Lung (tissue), 12 donors: ENCODE data around the gene BRF1. TPM values are rescaled to one million over a fixed set of nuclear protein-coding genes. Genes with fewer than 3 reads are reported as not detected.

Experiments used
- ATAC-seq: fragments of 200-7000 bp; cut with Tn5 transposase; one replicate; pipeline ENCODE4 v1.9.1; 2020; ENCODE audit warnings: moderate number of reproducible peaks; ENCODE audit not compliant: insufficient read depth, low FRiP score
- DNase-seq, 3 donors: peaks; one replicate each; pipeline ENCODE4 v3.0.0-alpha.2; 2013 to 2017
- H3K27ac ChIP-seq, 2 donors: one replicate each; pipeline ENCODE4 v1.5.1; 2013; ENCODE audit warnings: mild to moderate bottlenecking in 2 of 2, moderate library complexity in 2 of 2, control low read depth in 1 of 2, inconsistent platforms in 1 of 2, low read depth in 1 of 2, low read length in 1 of 2
- H3K27me3 ChIP-seq, 3 donors: one replicate each; pipeline ENCODE4 v1.5.1; 2013; ENCODE audit warnings: low read length in 2 of 3; ENCODE audit not compliant: control insufficient read depth in 3 of 3, insufficient read depth in 3 of 3
- H3K36me3 ChIP-seq, 4 donors: one replicate each; pipeline ENCODE4 v1.5.1; 2013; ENCODE audit warnings: low read length in 4 of 4, mild to moderate bottlenecking in 1 of 4, moderate library complexity in 1 of 4; ENCODE audit not compliant: control insufficient read depth in 4 of 4, insufficient read depth in 4 of 4
- H3K4me1 ChIP-seq, 5 donors: one replicate each; pipeline ENCODE4 v1.5.1; 2013; ENCODE audit warnings: low read length in 5 of 5, mild to moderate bottlenecking in 2 of 5, moderate library complexity in 1 of 5; ENCODE audit not compliant: control insufficient read depth in 5 of 5, insufficient read depth in 5 of 5
- H3K4me3 ChIP-seq: one replicate; pipeline ENCODE4 v1.5.1; 2013; ENCODE audit warnings: mild to moderate bottlenecking, control low read depth, moderate library complexity
- H3K9ac ChIP-seq, 2 donors: one replicate each; pipeline ENCODE4 v1.5.1; 2013; ENCODE audit warnings: low read length in 2 of 2, control low read depth in 1 of 2; ENCODE audit not compliant: insufficient read depth in 1 of 2
- H3K9me3 ChIP-seq, 4 donors: one replicate each; pipeline ENCODE4 v1.5.1; 2013; ENCODE audit warnings: low read length in 3 of 4, mild to moderate bottlenecking in 1 of 4, moderate library complexity in 1 of 4; ENCODE audit not compliant: control insufficient read depth in 4 of 4, insufficient read depth in 3 of 4
- WGBS, 2 donors: extraction: QIAGEN DNeasy Blood & Tissue Kit; methylation state at CpG; one replicate each; pipeline ENCODE4 v1.1.7; 2013; 5-methylcytosine and 5-hydroxymethylcytosine counted together
- polyA plus RNA-seq, 2 donors: library from polyadenylated mRNA; stranded (reverse); fragments of 200-250 nt; gene quantifications; one replicate each; pipeline ENCODE4 v1.2.1, GENCODE V29; 2013
- total RNA-seq, 2 donors: library from RNA; depleted of rRNA in 1 of 2; stranded (reverse); fragments of >200 nt in 1 of 2; gene quantifications; one replicate each; pipeline ENCODE4 v1.2.1, GENCODE V29; 2014 to 2021
- TF ChIP-seq, protein P1 (sequence below): IDR thresholded peaks from 2 replicates; pipeline ENCODE4 v1.5.1; 2012; ENCODE audit warnings: mild to moderate bottlenecking; ENCODE audit errors: control extremely low read depth, extremely low read depth
- donor health status: control.
- donor health status: control.
- donor health status: Bipolar disorder and iron deficiency.
- donor health status: healthy.
- donor health status: DM: yes; HTN: yes; CAD: no.

Gene BRF1
- total and polyA plus RNA-seq, 4 donors, result 14.2 to 55.3 (median 37.2) TPM

DNA sequence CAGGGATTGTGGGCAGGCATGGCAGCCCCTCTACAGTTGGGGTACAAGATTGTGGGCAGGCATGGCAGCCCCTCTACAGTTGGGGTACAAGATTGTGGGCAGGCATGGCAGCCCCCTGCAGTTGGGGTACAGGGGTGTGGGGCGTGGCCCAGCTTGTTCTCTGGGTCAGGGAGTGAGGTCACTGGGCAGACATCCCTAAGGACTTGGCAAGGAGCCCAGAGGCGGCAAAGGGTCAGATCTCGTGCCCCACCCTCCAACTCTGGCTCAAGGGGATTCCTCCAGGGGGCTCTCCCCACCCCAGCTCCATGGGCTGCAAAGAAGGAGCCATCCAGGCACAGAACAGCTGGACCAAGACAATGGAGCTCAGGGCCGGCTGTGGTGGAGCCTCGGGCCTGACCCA is 93.9 kb downstream of the BRF1 start:
- 33 to 59% methylated on average over 5 of the region's 5 CpGs for WGBS, 2 donors
- H3K9me3 ChIP-seq, result no peaks in the 10 kb centered on the region
- H3K27me3 ChIP-seq, result no peaks in the 10 kb centered on the region
- no peak for DNase-seq
- H3K9ac ChIP-seq, result no peak overlapping the region
- H3K36me3 ChIP-seq, result peaks cover 0 to 19% (median 3%) of the 10 kb centered on the region in 4 donors
- H3K4me3 ChIP-seq, result no peak overlapping the region
- peaks cover 0 to 13% (median 8%) of the 10 kb centered on the region in 5 donors for H3K4me1 ChIP-seq
- TF ChIP-seq, protein P1, sequence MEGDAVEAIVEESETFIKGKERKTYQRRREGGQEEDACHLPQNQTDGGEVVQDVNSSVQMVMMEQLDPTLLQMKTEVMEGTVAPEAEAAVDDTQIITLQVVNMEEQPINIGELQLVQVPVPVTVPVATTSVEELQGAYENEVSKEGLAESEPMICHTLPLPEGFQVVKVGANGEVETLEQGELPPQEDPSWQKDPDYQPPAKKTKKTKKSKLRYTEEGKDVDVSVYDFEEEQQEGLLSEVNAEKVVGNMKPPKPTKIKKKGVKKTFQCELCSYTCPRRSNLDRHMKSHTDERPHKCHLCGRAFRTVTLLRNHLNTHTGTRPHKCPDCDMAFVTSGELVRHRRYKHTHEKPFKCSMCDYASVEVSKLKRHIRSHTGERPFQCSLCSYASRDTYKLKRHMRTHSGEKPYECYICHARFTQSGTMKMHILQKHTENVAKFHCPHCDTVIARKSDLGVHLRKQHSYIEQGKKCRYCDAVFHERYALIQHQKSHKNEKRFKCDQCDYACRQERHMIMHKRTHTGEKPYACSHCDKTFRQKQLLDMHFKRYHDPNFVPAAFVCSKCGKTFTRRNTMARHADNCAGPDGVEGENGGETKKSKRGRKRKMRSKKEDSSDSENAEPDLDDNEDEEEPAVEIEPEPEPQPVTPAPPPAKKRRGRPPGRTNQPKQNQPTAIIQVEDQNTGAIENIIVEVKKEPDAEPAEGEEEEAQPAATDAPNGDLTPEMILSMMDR, result no peak
- ATAC-seq, result no peak
- H3K27ac ChIP-seq, result no peak overlapping the region

DNA sequence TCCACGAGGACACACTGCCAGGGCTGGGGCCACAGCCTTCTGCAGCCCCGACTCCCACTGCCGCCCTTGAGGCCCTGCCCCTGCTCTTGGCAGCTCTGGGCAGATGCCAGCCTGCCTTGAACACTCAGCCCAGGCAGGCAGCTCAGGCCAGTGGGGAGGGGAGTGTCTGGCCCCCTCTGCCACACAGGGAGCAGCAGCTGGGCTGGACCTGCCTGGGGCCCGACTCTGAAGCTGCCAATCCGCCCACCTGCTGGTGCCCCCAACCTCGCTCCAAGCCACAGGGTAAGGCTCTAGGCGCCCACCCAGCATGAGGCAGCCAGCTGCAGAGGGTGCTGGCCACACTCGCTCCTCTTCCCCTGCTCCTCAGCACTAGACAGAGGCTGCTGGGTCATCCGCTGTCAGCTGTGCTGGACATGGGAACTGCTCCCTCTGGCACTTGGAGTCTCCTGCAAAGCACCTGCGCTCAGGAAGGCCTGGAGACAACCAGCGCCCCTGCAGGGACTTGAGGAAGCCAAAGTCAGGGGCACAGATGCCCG is 95.1 kb downstream of the BRF1 start:
- no peak for DNase-seq
- peaks cover 0 to 17% (median 8%) of the 10 kb centered on the region in 5 donors for H3K4me1 ChIP-seq
- WGBS, 2 donors, result 48 to 65% methylated on average over 12 of the region's 12 CpGs

DNA sequence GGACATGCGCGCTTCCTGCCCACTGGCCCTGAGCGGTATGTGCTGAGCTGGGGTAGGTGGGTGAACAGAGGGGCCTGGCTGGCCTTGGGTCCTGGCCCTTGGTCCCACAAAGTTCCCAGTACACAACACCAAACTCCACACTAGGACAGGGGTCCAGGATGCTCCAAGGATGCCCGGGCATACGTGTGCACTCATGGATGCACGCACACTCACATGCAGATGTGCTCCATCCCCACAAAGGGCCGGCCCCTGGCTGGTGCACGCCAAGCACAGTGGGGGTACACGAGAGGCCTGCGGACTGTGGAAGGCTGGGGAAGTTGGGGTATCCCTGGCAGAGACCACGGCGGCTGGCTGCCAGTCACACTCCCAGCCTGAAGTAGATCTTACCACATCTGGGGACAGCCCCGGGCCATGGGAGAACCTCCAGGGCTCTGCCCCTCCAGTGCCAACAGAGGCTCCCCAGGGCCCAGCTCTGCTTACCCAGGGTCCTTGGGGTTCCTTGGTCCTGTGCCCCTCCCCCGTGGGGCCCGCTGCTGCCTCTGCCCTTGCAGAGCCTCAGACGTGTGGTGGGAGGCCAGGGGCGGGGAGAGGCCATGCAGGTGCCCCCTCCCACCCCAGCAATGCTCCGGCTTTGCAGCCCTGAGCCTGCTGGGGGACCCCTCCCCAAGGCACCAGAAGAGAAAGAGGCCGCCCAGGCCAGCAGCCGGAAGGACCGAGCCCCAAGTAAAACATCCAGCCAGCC is 95.7 kb downstream of the BRF1 start:
- Histone ChIP-seq H3K27ac (peak overlapping the region in 1 of 2 donors; percentile 45), H3K4me1 (peaks cover 0 to 17% (median 8%) of the 10 kb centered on the region in 5 donors), H3K27me3 (peaks cover 0 to 4% (median 3%) of the 10 kb centered on the region in 3 donors), H3K36me3 (peaks cover 0 to 12% (median 1%) of the 10 kb centered on the region in 4 donors), H3K4me3 (no peak overlapping the region), H3K9ac (no peak overlapping the region), H3K9me3 (no peaks in the 10 kb centered on the region)
- ATAC-seq (no peak), DNase-seq (no peak)
- 49 to 61% methylated on average over 21 of the region's 21 CpGs for WGBS, 2 donors
- TF ChIP-seq, protein P1, result no peak

More for the DNA sequence above, 95.1 kb downstream of the BRF1 start:
- Histone ChIP-seq H3K27me3 (peaks cover 0 to 4% (median 0%) of the 10 kb centered on the region in 3 donors), H3K36me3 (peaks cover 0 to 14% (median 3%) of the 10 kb centered on the region in 4 donors), H3K9me3 (no peaks in the 10 kb centered on the region), H3K9ac (no peak overlapping the region), H3K4me3 (no peak overlapping the region), H3K27ac (peak overlapping the region in 1 of 2 donors; percentile 39)
- ATAC-seq, result no peak
- TF ChIP-seq, protein P1, result no peak
